ENCODE measurements around the gene RRP1B.

GRCh38 chr21:43664358-43664757 is 5.0 kb downstream of the RRP1B start:
- TF ChIP-seq CEBPB (IDR thresholded peaks at IDR 0.05) = no peak
- TF ChIP-seq CTCF (IDR thresholded peaks at IDR 0.05) = no peak
- TF ChIP-seq POLR2A (IDR thresholded peaks at IDR 0.05; ENCODE audit: low read length) = no peak
- TF ChIP-seq RAD21 (conservative IDR thresholded peaks at IDR 0.05 in 1 of 2, IDR thresholded peaks at IDR 0.05 in 1 of 2) = no peak
- no peak for TF ChIP-seq EP300 (IDR thresholded peaks at IDR 0.05)
- TF ChIP-seq MAFK (IDR thresholded peaks at IDR 0.05; ENCODE audit: partially characterized antibody) = no peak
- no peak for TF ChIP-seq MAX (IDR thresholded peaks at IDR 0.05)
- no peak for TF ChIP-seq CHD2 (IDR thresholded peaks at IDR 0.05; ENCODE audit: low read length, partially characterized antibody)
